Natural killer cell (primary cell): Measurements from ENCODE around the gene SGCE. TPM values are rescaled to one million over a fixed set of nuclear protein-coding genes. Genes with fewer than 3 reads are reported as not detected.

ENCODE experiments used
- ATAC-seq, 3 donors: fragments of 150-1000 bp in 2 of 3; fragments of 200-7000 bp in 1 of 3; cut with Tn5 transposase; 1 replicate in 1 of 3; 2 replicates in 2 of 3; pipeline ENCODE4 v1.10.0; 2021; ENCODE audit warnings: mild to moderate bottlenecking in 2 of 3, moderate library complexity in 2 of 3
- DNase-seq, 2 donors: peaks; one replicate each; pipeline versions ENCODE4 v3.0.0 to v3.0.0-alpha.2; 2013 to 2021; ENCODE audit warnings: mixed read lengths in 1 of 2
- H3K27ac ChIP-seq: one replicate; pipeline ENCODE4 v1.5.1; 2013; ENCODE audit warnings: mild to moderate bottlenecking, low read length
- H3K27me3 ChIP-seq: one replicate; pipeline ENCODE4 v1.6.1; 2013; ENCODE audit warnings: low read length; ENCODE audit not compliant: control insufficient read depth, insufficient read depth
- H3K36me3 ChIP-seq: one replicate; pipeline ENCODE4 v1.6.1; 2013; ENCODE audit warnings: low read length; ENCODE audit not compliant: control insufficient read depth, insufficient read depth
- H3K4me1 ChIP-seq: one replicate; pipeline ENCODE4 v1.6.1; 2013; ENCODE audit warnings: low read length; ENCODE audit not compliant: control insufficient read depth, insufficient read depth
- H3K4me3 ChIP-seq: one replicate; pipeline ENCODE4 v1.5.1; 2013; ENCODE audit warnings: low read length
- H3K9me3 ChIP-seq: one replicate; pipeline ENCODE4 v1.6.1; 2013; ENCODE audit warnings: low read length; ENCODE audit not compliant: control insufficient read depth, insufficient read depth
- H3K27ac Mint-ChIP-seq, 2 donors: one replicate each; pipeline ENCODE4 v1.8.0; 2022; ENCODE audit warnings: mild to moderate bottlenecking in 2 of 2, mixed read lengths in 2 of 2, moderate library complexity in 1 of 2
- H3K27me3 Mint-ChIP-seq, 2 donors: one replicate each; pipeline ENCODE4 v1.8.0; 2022; ENCODE audit warnings: low read depth in 2 of 2, mixed read lengths in 2 of 2
- H3K36me3 Mint-ChIP-seq: one replicate; pipeline ENCODE4 v1.8.0; 2022; ENCODE audit warnings: mixed read lengths
- H3K4me1 Mint-ChIP-seq, 2 donors: one replicate each; pipeline ENCODE4 v1.8.0; 2022; ENCODE audit warnings: mixed read lengths in 2 of 2
- H3K4me3 Mint-ChIP-seq: one replicate; pipeline ENCODE4 v1.8.0; 2022; ENCODE audit warnings: mild to moderate bottlenecking, moderate library complexity, mixed read lengths
- H3K9me3 Mint-ChIP-seq, 2 donors: one replicate each; pipeline ENCODE4 v1.8.0; 2022; ENCODE audit warnings: mixed read lengths in 2 of 2
- WGBS: methylation state at CpG from one replicate; pipeline ENCODE4 v1.1.7; 2013; ENCODE audit warnings: missing lambda C conversion rate; ENCODE audit not compliant: insufficient coverage; 5-methylcytosine and 5-hydroxymethylcytosine counted together
- intact Hi-C: fragments of 100-400 bp; cut with micrococcal nuclease; formaldehyde crosslinking; loops from one replicate; pipeline ENCODE4 v1.14.2; 2022
- total RNA-seq, 4 donors: library from RNA; stranded (reverse); fragments of 120-200 nt in 1 of 4; gene quantifications; one replicate each; pipeline versions ENCODE4 v1.2.3 to v1.2.4, GENCODE V29; 2013 to 2022
- TF ChIP-seq, protein P1 (sequence below): fragments of 200-600 bp; IDR thresholded peaks from one replicate; pipeline ENCODE4 v1.8.0; 2022; ENCODE audit warnings: antibody characterized with exemption

SGCE gene
- total RNA-seq, 3 donors from 2014 or later (not counting 1 experiment from before 2014, with no cell fraction given): 0.20 to 0.65 (median 0.28) TPM

DNA sequence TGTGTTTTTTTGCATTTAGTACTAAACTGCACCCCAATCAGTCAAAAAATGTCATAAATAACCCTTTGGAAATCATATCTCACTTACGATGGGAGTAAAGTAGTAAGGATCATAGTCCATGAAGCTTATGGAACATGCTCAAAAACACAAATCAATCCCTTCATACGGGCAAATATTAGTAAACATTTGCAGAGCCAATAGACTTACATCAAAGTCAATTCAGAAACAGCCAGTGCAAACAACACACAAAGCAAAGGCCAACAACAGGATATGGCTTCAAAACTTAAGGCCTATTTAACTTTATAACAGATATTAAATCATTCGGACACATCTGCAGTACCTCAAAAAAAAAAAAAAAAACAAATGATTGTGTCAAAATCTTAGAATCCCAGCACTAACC lies 32.1 kb downstream of the SGCE start:
- H3K9me3 Mint-ChIP-seq: no peaks in the 10 kb centered on the region
- Histone ChIP-seq H3K9me3 (no peaks in the 10 kb centered on the region), H3K36me3 (no peaks in the 10 kb centered on the region), H3K4me1 (no peaks in the 10 kb centered on the region), H3K27me3 (no peaks in the 10 kb centered on the region), H3K4me3 (no peak overlapping the region), H3K27ac (no peak overlapping the region)
- intact Hi-C loops: no loop called here
- peaks cover 0 to 6% of the 10 kb centered on the region in 2 donors for H3K4me1 Mint-ChIP-seq
- no peak overlapping the region for H3K4me3 Mint-ChIP-seq
- ATAC-seq: no peak
- H3K27ac Mint-ChIP-seq: no peak overlapping the region
- 89% methylated on average over 2 of the region's 3 CpGs for WGBS
- TF ChIP-seq, protein P1, sequence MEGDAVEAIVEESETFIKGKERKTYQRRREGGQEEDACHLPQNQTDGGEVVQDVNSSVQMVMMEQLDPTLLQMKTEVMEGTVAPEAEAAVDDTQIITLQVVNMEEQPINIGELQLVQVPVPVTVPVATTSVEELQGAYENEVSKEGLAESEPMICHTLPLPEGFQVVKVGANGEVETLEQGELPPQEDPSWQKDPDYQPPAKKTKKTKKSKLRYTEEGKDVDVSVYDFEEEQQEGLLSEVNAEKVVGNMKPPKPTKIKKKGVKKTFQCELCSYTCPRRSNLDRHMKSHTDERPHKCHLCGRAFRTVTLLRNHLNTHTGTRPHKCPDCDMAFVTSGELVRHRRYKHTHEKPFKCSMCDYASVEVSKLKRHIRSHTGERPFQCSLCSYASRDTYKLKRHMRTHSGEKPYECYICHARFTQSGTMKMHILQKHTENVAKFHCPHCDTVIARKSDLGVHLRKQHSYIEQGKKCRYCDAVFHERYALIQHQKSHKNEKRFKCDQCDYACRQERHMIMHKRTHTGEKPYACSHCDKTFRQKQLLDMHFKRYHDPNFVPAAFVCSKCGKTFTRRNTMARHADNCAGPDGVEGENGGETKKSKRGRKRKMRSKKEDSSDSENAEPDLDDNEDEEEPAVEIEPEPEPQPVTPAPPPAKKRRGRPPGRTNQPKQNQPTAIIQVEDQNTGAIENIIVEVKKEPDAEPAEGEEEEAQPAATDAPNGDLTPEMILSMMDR: no peak
- peaks cover 0 to 3% of the 10 kb centered on the region in 2 donors for H3K27me3 Mint-ChIP-seq
- no peak for DNase-seq
- no peaks in the 10 kb centered on the region for H3K36me3 Mint-ChIP-seq

DNA sequence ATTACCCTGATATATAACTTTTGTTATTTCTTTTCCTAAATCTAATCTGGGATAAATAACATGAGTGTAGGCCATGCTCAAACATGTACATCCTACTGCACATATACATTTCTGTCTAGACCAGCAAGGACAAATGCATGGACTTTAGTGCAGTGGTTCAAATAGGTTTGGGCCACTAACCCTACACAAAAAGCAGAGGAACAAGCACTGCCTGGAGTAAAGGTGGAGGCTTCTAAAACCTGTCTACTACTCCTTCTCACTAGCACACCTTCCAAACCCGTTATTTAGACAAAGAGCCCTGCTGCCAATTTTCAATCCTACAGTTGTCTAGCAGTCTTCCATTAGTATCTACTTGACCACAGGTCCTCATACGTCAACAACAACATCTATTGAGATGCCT lies 34.8 kb downstream of the SGCE start:
- Mint-ChIP-seq H3K27me3 (no peaks in the 10 kb centered on the region), H3K27ac (no peak overlapping the region), H3K36me3 (no peaks in the 10 kb centered on the region), H3K9me3 (no peaks in the 10 kb centered on the region), H3K4me3 (no peak overlapping the region), H3K4me1 (peaks cover 0 to 6% of the 10 kb centered on the region in 2 donors)
- no peaks in the 10 kb centered on the region for H3K27me3 ChIP-seq
- no peak overlapping the region for H3K27ac ChIP-seq
- ATAC-seq (no peak), DNase-seq (no peak)
- intact Hi-C loops: no loop called here
- 97% methylated on average over 2 of the region's 2 CpGs for WGBS
- H3K36me3 ChIP-seq: no peaks in the 10 kb centered on the region
- H3K4me1 ChIP-seq: no peaks in the 10 kb centered on the region
- TF ChIP-seq, protein P1: no peak
- H3K4me3 ChIP-seq: no peak overlapping the region
- no peaks in the 10 kb centered on the region for H3K9me3 ChIP-seq

DNA sequence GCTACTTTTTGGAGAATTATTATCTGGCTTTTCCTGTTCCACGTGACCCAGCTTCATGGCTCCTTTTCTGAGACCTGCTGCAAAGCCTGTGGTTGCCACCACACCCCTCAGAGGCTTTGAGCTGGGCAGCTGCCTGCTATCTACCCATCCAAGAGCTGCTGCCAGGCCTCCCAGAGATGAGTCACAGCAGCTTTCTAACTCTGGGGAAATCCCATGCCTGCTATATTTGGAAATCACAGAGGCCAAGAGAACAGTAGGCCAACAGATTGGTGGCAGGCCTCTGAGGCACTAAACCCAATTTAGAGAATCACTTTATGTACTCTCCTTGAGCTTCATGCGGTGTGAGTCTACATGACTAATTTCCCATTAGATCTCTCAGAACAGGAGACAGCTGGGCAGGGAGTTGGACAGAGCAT lies 35.2 kb downstream of the SGCE start:
- Mint-ChIP-seq H3K27ac (no peak overlapping the region), H3K4me1 (peaks cover 0 to 6% of the 10 kb centered on the region in 2 donors), H3K4me3 (no peak overlapping the region), H3K36me3 (no peaks in the 10 kb centered on the region), H3K9me3 (no peaks in the 10 kb centered on the region), H3K27me3 (no peaks in the 10 kb centered on the region)
- Histone ChIP-seq H3K4me1 (no peaks in the 10 kb centered on the region), H3K27ac (no peak overlapping the region), H3K27me3 (no peaks in the 10 kb centered on the region), H3K36me3 (no peaks in the 10 kb centered on the region), H3K4me3 (no peak overlapping the region), H3K9me3 (no peaks in the 10 kb centered on the region)
- ATAC-seq: peak; percentile 39 to 74 (median 52)
- intact Hi-C loops: no loop called here
- TF ChIP-seq, protein P1: no peak
- peak in 1 of 2 donors; percentile 20 for DNase-seq
- 22% methylated on average over 2 of the region's 2 CpGs for WGBS

DNA sequence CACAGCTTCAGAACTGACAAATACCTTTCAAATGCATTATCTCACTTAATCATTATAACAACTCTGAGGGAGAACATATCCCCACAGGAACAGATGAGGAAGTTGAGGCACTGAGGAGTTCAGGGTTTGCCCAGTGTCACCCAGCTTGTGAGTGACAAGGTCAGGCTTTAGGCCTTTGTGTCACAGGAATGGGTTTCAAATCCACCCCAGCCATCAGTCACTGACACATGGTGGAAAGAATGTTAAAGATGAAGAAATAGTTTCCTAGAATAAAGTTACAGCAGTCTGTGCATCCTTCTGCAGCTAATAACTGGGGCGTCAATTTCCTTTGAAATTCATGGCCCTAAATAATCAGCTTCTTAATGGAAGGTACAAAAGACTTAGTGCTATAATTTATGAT lies 37.8 kb downstream of the SGCE start:
- Histone ChIP-seq H3K27me3 (no peaks in the 10 kb centered on the region), H3K27ac (no peak overlapping the region), H3K9me3 (no peaks in the 10 kb centered on the region), H3K4me1 (no peaks in the 10 kb centered on the region), H3K36me3 (no peaks in the 10 kb centered on the region), H3K4me3 (no peak overlapping the region)
- ATAC-seq (no peak), DNase-seq (no peak)
- intact Hi-C loops: no loop called here
- Mint-ChIP-seq H3K27ac (no peak overlapping the region), H3K4me1 (peaks cover 0 to 6% of the 10 kb centered on the region in 2 donors), H3K27me3 (no peaks in the 10 kb centered on the region), H3K9me3 (no peaks in the 10 kb centered on the region), H3K4me3 (no peak overlapping the region), H3K36me3 (no peaks in the 10 kb centered on the region)
- WGBS: 100% methylated on average over 1 of the region's 1 CpG
- TF ChIP-seq, protein P1: no peak
